ENCODE results near the gene NAB1.
"Not testable (repeated sequence)": the region's sequence is repeated elsewhere in the genome, so short reads cannot be mapped to it uniquely, and the experiment has no call there.

NAB1 gene

GRCh38 chr2:190697421-190697820, 48.5 kb downstream of the NAB1 start:
- TF ChIP-seq CTCF (IDR thresholded peaks at IDR 0.05) = no peak
- Histone ChIP-seq H3K36me3 (peaks cover 0 to 9% (median 0%) of the 10 kb centered on the region in 3 donors), H3K4me3 (no peak overlapping the region), H3K27ac (no peak overlapping the region), H3K4me1 (no peaks in the 10 kb centered on the region), H3K9me3 (no peaks in the 10 kb centered on the region), H3K27me3 (no peaks in the 10 kb centered on the region)
- no peak for DNase-seq
- intact Hi-C loops (cut with DNase I; ENCODE audit: low total_unique reads) = no loop called here

GRCh38 chr2:190698895-190699294, 50.0 kb downstream of the NAB1 start:
- no peak overlapping the region for H3K27ac ChIP-seq
- H3K9me3 ChIP-seq = no peaks in the 10 kb centered on the region
- no peak for TF ChIP-seq CTCF (IDR thresholded peaks at IDR 0.05)
- H3K27me3 ChIP-seq = peaks cover 0 to 3% of the 10 kb centered on the region in 2 donors
- DNase-seq = no peak
- H3K4me1 ChIP-seq = no peaks in the 10 kb centered on the region
- no peaks in the 10 kb centered on the region for H3K36me3 ChIP-seq
- intact Hi-C loops (cut with DNase I; ENCODE audit: low total_unique reads) = no loop called here
- H3K4me3 ChIP-seq = no peak overlapping the region

- Histone ChIP-seq H3K4me3 (no peak overlapping the region), H3K36me3 (no peaks in the 10 kb centered on the region), H3K27ac (no peak overlapping the region), H3K4me1 (no peaks in the 10 kb centered on the region), H3K9me3 (no peaks in the 10 kb centered on the region), H3K27me3 (peaks cover 0 to 3% of the 10 kb centered on the region in 2 donors)
- no peak for TF ChIP-seq CTCF (IDR thresholded peaks at IDR 0.05)
- DNase-seq = no peak
- intact Hi-C loops (cut with DNase I; ENCODE audit: low total_unique reads) = no loop called here
Measured at GRCh38 chr2:190701586-190701985, 52.7 kb downstream of the NAB1 start.

GRCh38 chr2:190705280-190705679, 56.4 kb downstream of the NAB1 start:
- intact Hi-C loops (cut with DNase I; ENCODE audit: low total_unique reads) = no loop called here
- H3K4me3 ChIP-seq = no peak overlapping the region

GRCh38 chr2:190707726-190708125, 58.8 kb downstream of the NAB1 start:
- intact Hi-C loops (cut with DNase I; ENCODE audit: low total_unique reads) = no loop called here
- Histone ChIP-seq H3K27ac (no peak overlapping the region), H3K27me3 (peaks cover 0 to 3% of the 10 kb centered on the region in 2 donors), H3K4me3 (no peak overlapping the region), H3K36me3 (no peaks in the 10 kb centered on the region), H3K4me1 (no peaks in the 10 kb centered on the region), H3K9me3 (no peaks in the 10 kb centered on the region)
- no peak for DNase-seq
- TF ChIP-seq CTCF (IDR thresholded peaks at IDR 0.05) = no peak

More at GRCh38 chr2:190705280-190705679, 56.4 kb downstream of the NAB1 start:
- no peaks in the 10 kb centered on the region for H3K9me3 ChIP-seq
- no peak overlapping the region for H3K27ac ChIP-seq
- peaks cover 0 to 3% of the 10 kb centered on the region in 2 donors for H3K27me3 ChIP-seq
- no peaks in the 10 kb centered on the region for H3K36me3 ChIP-seq
- H3K4me1 ChIP-seq = no peaks in the 10 kb centered on the region
- no peak for DNase-seq
- TF ChIP-seq CTCF (IDR thresholded peaks at IDR 0.05) = no peak

GRCh38 chr2:190708650-190709049, 59.8 kb downstream of the NAB1 start:
- H3K36me3 ChIP-seq; H3K9me3 ChIP-seq; H3K27ac ChIP-seq; intact Hi-C loops (cut with DNase I; ENCODE audit: low total_unique reads); H3K4me1 ChIP-seq; DNase-seq; H3K4me3 ChIP-seq; H3K27me3 ChIP-seq: not testable (repeated sequence)
